ENCODE measurements around the gene TOR1AIP2.

TOR1AIP2 gene

DNA sequence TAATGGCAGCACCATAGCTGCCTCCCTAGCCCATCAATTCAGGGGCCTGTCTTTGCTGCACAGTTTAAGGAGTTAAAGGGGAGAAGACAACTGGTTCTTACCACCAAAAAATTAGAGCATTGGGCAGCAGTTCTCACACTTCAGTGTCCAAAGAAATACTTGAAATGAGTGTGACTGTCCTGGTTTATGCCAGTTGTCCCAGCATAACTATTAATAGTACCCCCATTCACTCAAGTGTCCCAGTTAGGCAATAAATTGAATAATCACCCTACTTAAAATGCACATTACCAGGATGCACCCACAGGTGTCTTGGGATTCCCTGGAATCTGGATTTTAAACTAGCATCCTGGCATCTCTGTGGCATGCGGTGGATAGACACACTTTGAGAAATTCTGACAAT is 83.5 kb downstream of the TOR1AIP2 start:
- DNase-seq (ENCODE audit: low read depth): no peak
- TF ChIP-seq, protein P1, sequence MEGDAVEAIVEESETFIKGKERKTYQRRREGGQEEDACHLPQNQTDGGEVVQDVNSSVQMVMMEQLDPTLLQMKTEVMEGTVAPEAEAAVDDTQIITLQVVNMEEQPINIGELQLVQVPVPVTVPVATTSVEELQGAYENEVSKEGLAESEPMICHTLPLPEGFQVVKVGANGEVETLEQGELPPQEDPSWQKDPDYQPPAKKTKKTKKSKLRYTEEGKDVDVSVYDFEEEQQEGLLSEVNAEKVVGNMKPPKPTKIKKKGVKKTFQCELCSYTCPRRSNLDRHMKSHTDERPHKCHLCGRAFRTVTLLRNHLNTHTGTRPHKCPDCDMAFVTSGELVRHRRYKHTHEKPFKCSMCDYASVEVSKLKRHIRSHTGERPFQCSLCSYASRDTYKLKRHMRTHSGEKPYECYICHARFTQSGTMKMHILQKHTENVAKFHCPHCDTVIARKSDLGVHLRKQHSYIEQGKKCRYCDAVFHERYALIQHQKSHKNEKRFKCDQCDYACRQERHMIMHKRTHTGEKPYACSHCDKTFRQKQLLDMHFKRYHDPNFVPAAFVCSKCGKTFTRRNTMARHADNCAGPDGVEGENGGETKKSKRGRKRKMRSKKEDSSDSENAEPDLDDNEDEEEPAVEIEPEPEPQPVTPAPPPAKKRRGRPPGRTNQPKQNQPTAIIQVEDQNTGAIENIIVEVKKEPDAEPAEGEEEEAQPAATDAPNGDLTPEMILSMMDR (IDR thresholded peaks at IDR 0.05; ENCODE audit: low read depth, low read length): no peak
- TF ChIP-seq, protein P2, sequence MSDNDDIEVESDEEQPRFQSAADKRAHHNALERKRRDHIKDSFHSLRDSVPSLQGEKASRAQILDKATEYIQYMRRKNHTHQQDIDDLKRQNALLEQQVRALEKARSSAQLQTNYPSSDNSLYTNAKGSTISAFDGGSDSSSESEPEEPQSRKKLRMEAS (IDR thresholded peaks at IDR 0.05; ENCODE audit: low read depth, low read length): no peak
- no peak for TF ChIP-seq POLR2A (IDR thresholded peaks at IDR 0.05; ENCODE audit: extremely low read depth, insufficient read length)
- no peak for TF ChIP-seq MYC (IDR thresholded peaks at IDR 0.05; ENCODE audit: low read depth, low read length)
- no peak overlapping the region for H3K4me3 ChIP-seq (ENCODE audit: low read depth, low read length)

DNA sequence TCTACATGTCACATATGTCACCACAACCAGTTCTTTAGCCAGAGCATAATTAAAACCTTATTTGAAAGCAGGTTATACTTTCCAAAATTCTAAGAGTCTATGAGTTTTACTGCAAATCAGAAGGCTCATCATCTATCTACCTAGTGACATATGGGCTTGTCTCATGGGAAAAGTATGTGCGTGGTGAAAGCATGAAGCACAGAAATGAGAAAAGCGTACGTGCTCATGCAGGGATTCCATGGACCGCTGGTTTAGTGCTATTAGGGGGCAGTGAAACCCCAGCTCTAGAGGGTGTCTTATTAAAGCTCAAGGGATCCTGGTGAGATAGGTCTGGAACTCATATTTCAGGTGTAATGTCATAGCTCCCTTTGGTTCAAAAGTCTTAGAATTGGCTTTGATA is 84.3 kb downstream of the TOR1AIP2 start:
- TF ChIP-seq, protein P2 (IDR thresholded peaks at IDR 0.05; ENCODE audit: low read depth, low read length): no peak
- no peak for TF ChIP-seq MYC (IDR thresholded peaks at IDR 0.05; ENCODE audit: low read depth, low read length)
- TF ChIP-seq POLR2A (IDR thresholded peaks at IDR 0.05; ENCODE audit: extremely low read depth, insufficient read length): no peak
- TF ChIP-seq, protein P1 (IDR thresholded peaks at IDR 0.05; ENCODE audit: low read depth, low read length): no peak
- no peak overlapping the region for H3K4me3 ChIP-seq (ENCODE audit: low read depth, low read length)
- DNase-seq (ENCODE audit: low read depth): no peak
